GM23338 (cell line): Measurements from ENCODE around the gene NBEAL2. TPM values are rescaled to one million over a fixed set of nuclear protein-coding genes. Genes with fewer than 3 reads are reported as not detected.

Experiments used
- ATAC-seq: fragments of 200-7000 bp; cut with Tn5 transposase; 3 replicates; pipeline ENCODE4 v1.9.1; 2020
- DNase-seq: peaks from one replicate; pipeline ENCODE4 v3.0.0-alpha.2; 2015; ENCODE audit warnings: low spot score
- H2AFZ ChIP-seq: fragments of 200-600 bp; sonication (generic); 2 replicates; pipeline ENCODE4 v1.8.0; 2016; ENCODE audit warnings: antibody characterized with exemption, mild to moderate bottlenecking, moderate library complexity
- H3F3A ChIP-seq: fragments of 200-600 bp; sonication (generic); replicated peaks from 2 replicates; pipeline ENCODE4 v1.8.0; 2017; ENCODE audit warnings: antibody characterized with exemption, mixed run types, low read depth
- H3K27ac ChIP-seq: fragments of 200-600 bp; sonication (generic); 2 replicates; pipeline ENCODE4 v1.6.1; 2016; ENCODE audit warnings: low read depth
- H3K27me3 ChIP-seq: fragments of 200-600 bp; sonication (generic); 2 replicates; pipeline ENCODE4 v1.8.0; 2016; ENCODE audit warnings: mild to moderate bottlenecking, mixed run types, moderate library complexity; ENCODE audit not compliant: insufficient read depth
- H3K36me3 ChIP-seq: fragments of 200-600 bp; sonication (generic); 2 replicates; pipeline ENCODE4 v1.8.0; 2016; ENCODE audit warnings: mild to moderate bottlenecking; ENCODE audit not compliant: insufficient read depth
- H3K4me1 ChIP-seq: fragments of 200-600 bp; sonication (generic); 2 replicates; pipeline ENCODE4 v1.8.0; 2016; ENCODE audit warnings: mild to moderate bottlenecking, moderate library complexity; ENCODE audit not compliant: insufficient read depth
- H3K4me2 ChIP-seq: fragments of 200-600 bp; sonication (generic); 2 replicates; pipeline ENCODE4 v1.7.1; 2017; ENCODE audit warnings: mixed run types
- H3K4me3 ChIP-seq: fragments of 200-600 bp; sonication (generic); 2 replicates; pipeline ENCODE4 v1.6.1; 2016; ENCODE audit warnings: mixed run types
- H3K79me2 ChIP-seq: fragments of 200-600 bp; sonication (generic); replicated peaks from 2 replicates; pipeline ENCODE4 v1.8.0; 2017; ENCODE audit warnings: mild to moderate bottlenecking; ENCODE audit not compliant: insufficient read depth
- H3K9me2 ChIP-seq: fragments of 200-600 bp; sonication (generic); 2 replicates; pipeline ENCODE4 v1.8.0; 2017; ENCODE audit not compliant: insufficient read depth
- H4K20me1 ChIP-seq: fragments of 200-600 bp; sonication (generic); replicated peaks from 2 replicates; pipeline ENCODE4 v1.8.0; 2017; ENCODE audit warnings: mild to moderate bottlenecking; ENCODE audit not compliant: insufficient read depth
- H3K27ac Mint-ChIP-seq: 2 replicates; pipeline ENCODE4 v1.8.0; 2020; ENCODE audit warnings: inconsistent platforms, mild to moderate bottlenecking, moderate library complexity, mixed read lengths
- H3K27me3 Mint-ChIP-seq: 3 replicates; pipeline ENCODE4 v1.8.0; 2022; ENCODE audit warnings: low read depth, mild to moderate bottlenecking, moderate library complexity, mixed read lengths, inconsistent platforms; ENCODE audit not compliant: insufficient read depth, poor library complexity
- H3K36me3 Mint-ChIP-seq: 3 replicates; pipeline ENCODE4 v1.8.0; 2021; ENCODE audit warnings: low read depth, mild to moderate bottlenecking, inconsistent platforms, moderate library complexity, mixed read lengths
- H3K4me1 Mint-ChIP-seq: 3 replicates; pipeline ENCODE4 v1.8.0; 2020; ENCODE audit warnings: mild to moderate bottlenecking, inconsistent platforms, mixed read lengths
- H3K4me3 Mint-ChIP-seq: 3 replicates; pipeline ENCODE4 v1.8.0; 2021; ENCODE audit warnings: moderate library complexity, mild to moderate bottlenecking, inconsistent platforms, mixed read lengths
- H3K9me3 Mint-ChIP-seq: 3 replicates; pipeline ENCODE4 v1.8.0; 2020; ENCODE audit warnings: moderate library complexity, mild to moderate bottlenecking, inconsistent platforms, mixed read lengths
- EZH2phosphoT487 ChIP-seq: fragments of 200-600 bp; sonication (generic); IDR thresholded peaks from one replicate; pipeline ENCODE4 v1.8.1; 2018; ENCODE audit warnings: antibody characterized with exemption; ENCODE audit not compliant: unreplicated experiment
- JUNB ChIP-seq: IDR thresholded peaks from one replicate; pipeline ENCODE4 v1.6.1; 2016; ENCODE audit warnings: antibody characterized with exemption; ENCODE audit not compliant: unreplicated experiment
- NANOG ChIP-seq: IDR thresholded peaks from 2 replicates; pipeline ENCODE4 v1.6.1; 2016; ENCODE audit warnings: antibody characterized with exemption, borderline replicate concordance
- POLR2AphosphoS5 ChIP-seq: IDR thresholded peaks from 2 replicates; pipeline ENCODE4 v1.6.1; 2016; ENCODE audit warnings: antibody characterized with exemption, low read depth
- STAT1 ChIP-seq: IDR thresholded peaks from one replicate; pipeline ENCODE4 v1.6.1; 2016; ENCODE audit warnings: antibody characterized with exemption; ENCODE audit not compliant: unreplicated experiment
- ZNF114 ChIP-seq: fragments of 250-450 bp; sonication (Bioruptor Pico); IDR thresholded peaks from 2 replicates; pipeline ENCODE4 v1.5.0; 2020; ENCODE audit warnings: mild to moderate bottlenecking, moderate library complexity
- ZNF331 ChIP-seq: fragments of 250-450 bp; sonication (Bioruptor Pico); IDR thresholded peaks from 2 replicates; pipeline ENCODE4 v1.5.0; 2020; ENCODE audit warnings: low read depth, mild to moderate bottlenecking, moderate library complexity
- polyA plus RNA-seq: library from polyadenylated mRNA; unstranded; fragments of >200 nt; fragmentation: Nextera tagmentation; extraction: Ambion mirVana; gene quantifications from 2 replicates; pipeline ENCODE4 v1.2.1, GENCODE V29; 2016
- total RNA-seq: library from RNA; depleted of rRNA; stranded (reverse); fragments of >200 nt; shearing (Covaris generic); gene quantifications from 2 replicates; pipeline ENCODE4 v1.2.3, GENCODE V29; 2014
- TF ChIP-seq, protein P1 (sequence below): IDR thresholded peaks from 2 replicates; pipeline ENCODE4 v1.6.1; 2016; ENCODE audit warnings: antibody characterized with exemption
- TF ChIP-seq, protein P2 (sequence below), 2 experiments: fragments of 200-600 bp in 1 of 2; sonication (generic) in 1 of 2; conservative IDR thresholded peaks; 2 replicates each; pipeline versions ENCODE4 v1.5.1 to v1.6.1; 2016 to 2017; ENCODE audit warnings: antibody characterized with exemption in 2 of 2, low read depth in 2 of 2, mild to moderate bottlenecking in 2 of 2, moderate library complexity in 1 of 2
- TF ChIP-seq, protein P3 (sequence below): fragments of 250-450 bp; sonication (Bioruptor Pico); IDR thresholded peaks from 2 replicates; pipeline ENCODE4 v1.5.0; 2020; ENCODE audit warnings: mild to moderate bottlenecking, moderate library complexity

Gene NBEAL2
- total and polyA plus RNA-seq, 2 experiments from 2014 or later = 13.5 to 79.9 TPM

DNA sequence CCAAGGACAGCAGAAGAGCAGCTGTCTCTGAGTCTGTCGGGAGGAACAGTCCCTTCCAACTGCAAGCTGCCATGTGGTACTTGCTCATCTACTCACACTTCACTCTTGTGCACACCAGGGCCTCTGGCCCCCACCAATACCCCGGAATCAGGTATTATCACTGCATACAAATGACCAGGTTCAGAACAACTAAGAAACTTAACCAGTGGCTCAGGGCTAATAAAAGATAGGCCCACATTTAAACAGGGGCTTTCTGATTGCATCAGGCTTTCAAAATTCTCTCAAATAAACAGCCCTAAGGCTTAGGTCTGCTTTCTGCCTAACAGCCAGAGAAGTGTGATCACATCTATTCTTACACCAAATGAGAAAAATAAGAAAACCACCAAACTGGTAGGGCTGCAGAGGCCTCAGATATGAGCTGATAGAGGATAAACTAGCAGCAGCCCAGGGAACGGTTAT lies 23.6 kb upstream of the NBEAL2 start:
- TF ChIP-seq ZNF331 (CRISPR knock-in tag) = no peak
- no peak for TF ChIP-seq NANOG
- TF ChIP-seq POLR2AphosphoS5 = no peak
- no peaks in the 10 kb centered on the region for H3K9me2 ChIP-seq
- Mint-ChIP-seq H3K36me3 (peaks cover 2% of the 10 kb centered on the region; the same call in 2 of the 3 replicates), H3K9me3 (no peaks in the 10 kb centered on the region; the same call in 2 of the 3 replicates), H3K27me3 (peaks cover 6% of the 10 kb centered on the region), H3K27ac (no peak overlapping the region), H3K4me1 (peaks cover 48% of the 10 kb centered on the region), H3K4me3 (no peak overlapping the region)
- no peak overlapping the region for H3K27ac ChIP-seq
- no peaks in the 10 kb centered on the region for H3K27me3 ChIP-seq
- DNase-seq (no peak), ATAC-seq (no peak)
- peaks cover 95% of the 10 kb centered on the region for H4K20me1 ChIP-seq
- no peaks in the 10 kb centered on the region for H3F3A ChIP-seq
- no peak overlapping the region for H3K4me2 ChIP-seq
- H3K79me2 ChIP-seq = peaks cover 98% of the 10 kb centered on the region
- no peak overlapping the region for H3K4me3 ChIP-seq
- no peaks in the 10 kb centered on the region for H3K36me3 ChIP-seq
- no peak overlapping the region for H2AFZ ChIP-seq
- H3K4me1 ChIP-seq = peaks cover 11% of the 10 kb centered on the region

DNA sequence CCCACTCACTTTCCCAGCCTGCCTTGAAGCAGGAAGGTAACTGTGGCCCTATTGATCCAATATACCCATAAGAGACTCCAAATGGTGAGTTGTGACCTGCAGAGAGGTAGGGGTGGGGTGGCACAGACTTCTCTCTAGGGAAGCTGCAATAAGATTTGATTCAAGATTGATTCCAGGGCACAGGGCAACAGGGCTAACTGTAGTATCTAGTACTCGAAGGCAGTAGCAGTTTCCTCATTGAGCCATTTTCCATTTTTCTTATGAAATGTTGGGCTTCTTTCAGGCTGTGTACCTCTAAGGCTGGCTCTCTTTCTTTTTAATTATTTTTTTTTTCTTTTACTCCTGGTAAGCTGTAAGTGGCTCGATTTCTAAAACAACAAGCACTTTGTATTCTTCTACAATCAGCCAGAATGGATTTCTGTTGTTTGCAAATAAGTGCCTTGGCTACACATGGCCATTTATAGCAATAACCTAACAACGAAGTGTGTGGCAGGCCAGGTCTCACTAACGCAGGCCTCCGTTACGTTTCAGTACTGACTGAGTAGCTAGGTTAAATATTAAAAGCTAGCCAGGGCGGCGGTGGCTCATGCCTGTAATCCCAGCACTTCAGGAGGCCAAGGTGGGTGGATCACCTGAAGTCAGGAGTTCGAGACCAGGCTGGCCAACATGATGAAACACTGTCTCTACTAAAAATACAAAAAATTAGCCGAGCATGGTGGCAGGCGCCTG lies 22.2 kb upstream of the NBEAL2 start:
- no peaks in the 10 kb centered on the region for H3F3A ChIP-seq
- Mint-ChIP-seq H3K9me3 (no peaks in the 10 kb centered on the region), H3K4me3 (no peak overlapping the region), H3K4me1 (peaks cover 54% of the 10 kb centered on the region), H3K27me3 (peaks cover 6% of the 10 kb centered on the region), H3K27ac (no peak overlapping the region), H3K36me3 (peaks cover 3% of the 10 kb centered on the region; the same call in 2 of the 3 replicates)
- no peak overlapping the region for H3K4me3 ChIP-seq
- no peak overlapping the region for H3K4me2 ChIP-seq
- no peak overlapping the region for H3K27ac ChIP-seq
- H3K79me2 ChIP-seq = peaks cover 100% of the 10 kb centered on the region
- no peak for ATAC-seq
- H3K27me3 ChIP-seq = no peaks in the 10 kb centered on the region
- peaks cover 95% of the 10 kb centered on the region for H4K20me1 ChIP-seq
- H2AFZ ChIP-seq = no peak overlapping the region
- no peak for DNase-seq
- no peaks in the 10 kb centered on the region for H3K36me3 ChIP-seq
- peaks cover 19% of the 10 kb centered on the region for H3K4me1 ChIP-seq
- H3K9me2 ChIP-seq = no peaks in the 10 kb centered on the region
- no peak for TF ChIP-seq JUNB
- TF ChIP-seq ZNF331 (CRISPR knock-in tag) = no peak
- no peak for TF ChIP-seq NANOG
- TF ChIP-seq, protein P1, sequence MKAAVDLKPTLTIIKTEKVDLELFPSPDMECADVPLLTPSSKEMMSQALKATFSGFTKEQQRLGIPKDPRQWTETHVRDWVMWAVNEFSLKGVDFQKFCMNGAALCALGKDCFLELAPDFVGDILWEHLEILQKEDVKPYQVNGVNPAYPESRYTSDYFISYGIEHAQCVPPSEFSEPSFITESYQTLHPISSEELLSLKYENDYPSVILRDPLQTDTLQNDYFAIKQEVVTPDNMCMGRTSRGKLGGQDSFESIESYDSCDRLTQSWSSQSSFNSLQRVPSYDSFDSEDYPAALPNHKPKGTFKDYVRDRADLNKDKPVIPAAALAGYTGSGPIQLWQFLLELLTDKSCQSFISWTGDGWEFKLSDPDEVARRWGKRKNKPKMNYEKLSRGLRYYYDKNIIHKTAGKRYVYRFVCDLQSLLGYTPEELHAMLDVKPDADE = no peak
- TF ChIP-seq, protein P2, sequence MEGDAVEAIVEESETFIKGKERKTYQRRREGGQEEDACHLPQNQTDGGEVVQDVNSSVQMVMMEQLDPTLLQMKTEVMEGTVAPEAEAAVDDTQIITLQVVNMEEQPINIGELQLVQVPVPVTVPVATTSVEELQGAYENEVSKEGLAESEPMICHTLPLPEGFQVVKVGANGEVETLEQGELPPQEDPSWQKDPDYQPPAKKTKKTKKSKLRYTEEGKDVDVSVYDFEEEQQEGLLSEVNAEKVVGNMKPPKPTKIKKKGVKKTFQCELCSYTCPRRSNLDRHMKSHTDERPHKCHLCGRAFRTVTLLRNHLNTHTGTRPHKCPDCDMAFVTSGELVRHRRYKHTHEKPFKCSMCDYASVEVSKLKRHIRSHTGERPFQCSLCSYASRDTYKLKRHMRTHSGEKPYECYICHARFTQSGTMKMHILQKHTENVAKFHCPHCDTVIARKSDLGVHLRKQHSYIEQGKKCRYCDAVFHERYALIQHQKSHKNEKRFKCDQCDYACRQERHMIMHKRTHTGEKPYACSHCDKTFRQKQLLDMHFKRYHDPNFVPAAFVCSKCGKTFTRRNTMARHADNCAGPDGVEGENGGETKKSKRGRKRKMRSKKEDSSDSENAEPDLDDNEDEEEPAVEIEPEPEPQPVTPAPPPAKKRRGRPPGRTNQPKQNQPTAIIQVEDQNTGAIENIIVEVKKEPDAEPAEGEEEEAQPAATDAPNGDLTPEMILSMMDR (conservative IDR thresholded peaks at IDR 0.05; ENCODE audit: low read depth in 2 of 2) = no peak
- TF ChIP-seq, protein P3, sequence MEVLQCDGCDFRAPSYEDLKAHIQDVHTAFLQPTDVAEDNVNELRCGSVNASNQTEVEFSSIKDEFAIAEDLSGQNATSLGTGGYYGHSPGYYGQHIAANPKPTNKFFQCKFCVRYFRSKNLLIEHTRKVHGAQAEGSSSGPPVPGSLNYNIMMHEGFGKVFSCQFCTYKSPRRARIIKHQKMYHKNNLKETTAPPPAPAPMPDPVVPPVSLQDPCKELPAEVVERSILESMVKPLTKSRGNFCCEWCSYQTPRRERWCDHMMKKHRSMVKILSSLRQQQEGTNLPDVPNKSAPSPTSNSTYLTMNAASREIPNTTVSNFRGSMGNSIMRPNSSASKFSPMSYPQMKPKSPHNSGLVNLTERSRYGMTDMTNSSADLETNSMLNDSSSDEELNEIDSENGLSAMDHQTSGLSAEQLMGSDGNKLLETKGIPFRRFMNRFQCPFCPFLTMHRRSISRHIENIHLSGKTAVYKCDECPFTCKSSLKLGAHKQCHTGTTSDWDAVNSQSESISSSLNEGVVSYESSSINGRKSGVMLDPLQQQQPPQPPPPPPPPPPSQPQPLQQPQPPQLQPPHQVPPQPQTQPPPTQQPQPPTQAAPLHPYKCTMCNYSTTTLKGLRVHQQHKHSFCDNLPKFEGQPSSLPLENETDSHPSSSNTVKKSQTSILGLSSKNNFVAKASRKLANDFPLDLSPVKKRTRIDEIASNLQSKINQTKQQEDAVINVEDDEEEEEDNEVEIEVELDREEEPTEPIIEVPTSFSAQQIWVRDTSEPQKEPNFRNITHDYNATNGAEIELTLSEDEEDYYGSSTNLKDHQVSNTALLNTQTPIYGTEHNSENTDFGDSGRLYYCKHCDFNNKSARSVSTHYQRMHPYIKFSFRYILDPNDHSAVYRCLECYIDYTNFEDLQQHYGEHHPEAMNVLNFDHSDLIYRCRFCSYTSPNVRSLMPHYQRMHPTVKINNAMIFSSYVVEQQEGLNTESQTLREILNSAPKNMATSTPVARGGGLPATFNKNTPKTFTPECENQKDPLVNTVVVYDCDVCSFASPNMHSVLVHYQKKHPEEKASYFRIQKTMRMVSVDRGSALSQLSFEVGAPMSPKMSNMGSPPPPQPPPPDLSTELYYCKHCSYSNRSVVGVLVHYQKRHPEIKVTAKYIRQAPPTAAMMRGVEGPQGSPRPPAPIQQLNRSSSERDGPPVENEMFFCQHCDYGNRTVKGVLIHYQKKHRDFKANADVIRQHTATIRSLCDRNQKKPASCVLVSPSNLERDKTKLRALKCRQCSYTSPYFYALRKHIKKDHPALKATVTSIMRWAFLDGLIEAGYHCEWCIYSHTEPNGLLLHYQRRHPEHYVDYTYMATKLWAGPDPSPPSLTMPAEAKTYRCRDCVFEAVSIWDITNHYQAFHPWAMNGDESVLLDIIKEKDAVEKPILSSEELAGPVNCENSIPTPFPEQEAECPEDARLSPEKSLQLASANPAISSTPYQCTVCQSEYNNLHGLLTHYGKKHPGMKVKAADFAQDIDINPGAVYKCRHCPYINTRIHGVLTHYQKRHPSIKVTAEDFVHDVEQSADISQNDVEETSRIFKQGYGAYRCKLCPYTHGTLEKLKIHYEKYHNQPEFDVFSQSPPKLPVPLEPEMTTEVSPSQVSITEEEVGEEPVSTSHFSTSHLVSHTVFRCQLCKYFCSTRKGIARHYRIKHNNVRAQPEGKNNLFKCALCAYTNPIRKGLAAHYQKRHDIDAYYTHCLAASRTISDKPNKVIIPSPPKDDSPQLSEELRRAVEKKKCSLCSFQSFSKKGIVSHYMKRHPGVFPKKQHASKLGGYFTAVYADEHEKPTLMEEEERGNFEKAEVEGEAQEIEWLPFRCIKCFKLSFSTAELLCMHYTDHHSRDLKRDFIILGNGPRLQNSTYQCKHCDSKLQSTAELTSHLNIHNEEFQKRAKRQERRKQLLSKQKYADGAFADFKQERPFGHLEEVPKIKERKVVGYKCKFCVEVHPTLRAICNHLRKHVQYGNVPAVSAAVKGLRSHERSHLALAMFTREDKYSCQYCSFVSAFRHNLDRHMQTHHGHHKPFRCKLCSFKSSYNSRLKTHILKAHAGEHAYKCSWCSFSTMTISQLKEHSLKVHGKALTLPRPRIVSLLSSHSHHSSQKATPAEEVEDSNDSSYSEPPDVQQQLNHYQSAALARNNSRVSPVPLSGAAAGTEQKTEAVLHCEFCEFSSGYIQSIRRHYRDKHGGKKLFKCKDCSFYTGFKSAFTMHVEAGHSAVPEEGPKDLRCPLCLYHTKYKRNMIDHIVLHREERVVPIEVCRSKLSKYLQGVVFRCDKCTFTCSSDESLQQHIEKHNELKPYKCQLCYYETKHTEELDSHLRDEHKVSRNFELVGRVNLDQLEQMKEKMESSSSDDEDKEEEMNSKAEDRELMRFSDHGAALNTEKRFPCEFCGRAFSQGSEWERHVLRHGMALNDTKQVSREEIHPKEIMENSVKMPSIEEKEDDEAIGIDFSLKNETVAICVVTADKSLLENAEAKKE (CRISPR knock-in tag) = no peak
- no peak for TF ChIP-seq ZNF114 (CRISPR knock-in tag)
- no peak for TF ChIP-seq STAT1
- no peak for TF ChIP-seq EZH2phosphoT487
